ENCODE measurements around the gene MRPS2. TPM values are rescaled to one million over a fixed set of nuclear protein-coding genes. Genes with fewer than 3 reads are reported as not detected.

MRPS2 gene
- total RNA-seq, 1 experiment from 2014 or later = 77.6 TPM

DNA sequence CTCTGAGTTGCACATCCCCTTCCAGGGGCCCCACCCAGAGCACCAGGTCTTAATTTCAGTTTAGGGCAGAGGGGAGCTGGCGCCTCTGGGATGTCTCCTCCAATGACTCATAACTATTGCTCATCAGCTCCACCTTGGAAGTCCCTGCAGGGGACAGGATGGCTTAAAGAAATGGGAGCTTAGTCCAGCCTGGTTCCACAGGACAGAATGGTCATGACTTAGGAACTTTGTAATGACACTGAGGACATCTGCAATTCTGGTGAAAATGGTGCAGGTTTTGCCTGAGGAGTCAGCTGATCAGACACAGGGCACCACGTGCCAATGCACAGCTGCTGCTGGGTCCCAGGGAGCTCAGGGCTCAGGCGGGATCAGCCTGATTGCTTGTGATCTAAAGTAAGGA lies 37.3 kb upstream of the MRPS2 start:
- H3K4me1 Mint-ChIP-seq = no peaks in the 10 kb centered on the region
- H3K36me3 Mint-ChIP-seq = no peaks in the 10 kb centered on the region
- no peak for TF ChIP-seq CREB1 (CRISPR knock-in tag; IDR thresholded peaks at IDR 0.05)
- TF ChIP-seq USF2 (CRISPR knock-in tag; IDR thresholded peaks at IDR 0.05) = no peak
- no peak for TF ChIP-seq E2F4 (CRISPR knock-in tag; IDR thresholded peaks at IDR 0.05; ENCODE audit: borderline replicate concordance, low read depth)
- no peak for TF ChIP-seq FOXK1 (CRISPR knock-in tag; IDR thresholded peaks at IDR 0.05)
- TF ChIP-seq, protein P1, sequence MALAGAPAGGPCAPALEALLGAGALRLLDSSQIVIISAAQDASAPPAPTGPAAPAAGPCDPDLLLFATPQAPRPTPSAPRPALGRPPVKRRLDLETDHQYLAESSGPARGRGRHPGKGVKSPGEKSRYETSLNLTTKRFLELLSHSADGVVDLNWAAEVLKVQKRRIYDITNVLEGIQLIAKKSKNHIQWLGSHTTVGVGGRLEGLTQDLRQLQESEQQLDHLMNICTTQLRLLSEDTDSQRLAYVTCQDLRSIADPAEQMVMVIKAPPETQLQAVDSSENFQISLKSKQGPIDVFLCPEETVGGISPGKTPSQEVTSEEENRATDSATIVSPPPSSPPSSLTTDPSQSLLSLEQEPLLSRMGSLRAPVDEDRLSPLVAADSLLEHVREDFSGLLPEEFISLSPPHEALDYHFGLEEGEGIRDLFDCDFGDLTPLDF (CRISPR knock-in tag; IDR thresholded peaks at IDR 0.05) = no peak
- TF ChIP-seq ZNF138 (CRISPR knock-in tag; conservative IDR thresholded peaks at IDR 0.05) = no peak
- TF ChIP-seq, protein P2, sequence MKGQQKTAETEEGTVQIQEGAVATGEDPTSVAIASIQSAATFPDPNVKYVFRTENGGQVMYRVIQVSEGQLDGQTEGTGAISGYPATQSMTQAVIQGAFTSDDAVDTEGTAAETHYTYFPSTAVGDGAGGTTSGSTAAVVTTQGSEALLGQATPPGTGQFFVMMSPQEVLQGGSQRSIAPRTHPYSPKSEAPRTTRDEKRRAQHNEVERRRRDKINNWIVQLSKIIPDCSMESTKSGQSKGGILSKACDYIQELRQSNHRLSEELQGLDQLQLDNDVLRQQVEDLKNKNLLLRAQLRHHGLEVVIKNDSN (CRISPR knock-in tag; IDR thresholded peaks at IDR 0.05) = no peak
- no peak for TF ChIP-seq TP53 (CRISPR knock-in tag; IDR thresholded peaks at IDR 0.05)
- TF ChIP-seq ZSCAN18 (CRISPR knock-in tag; IDR thresholded peaks at IDR 0.05) = no peak
- TF ChIP-seq JUN (CRISPR knock-in tag; IDR thresholded peaks at IDR 0.05) = no peak
- TF ChIP-seq NFE2L1 (CRISPR knock-in tag; IDR thresholded peaks at IDR 0.05) = no peak
- no peak for TF ChIP-seq NFYB (CRISPR knock-in tag; conservative IDR thresholded peaks at IDR 0.05; ENCODE audit: low read depth)
- TF ChIP-seq PRDM15 (CRISPR knock-in tag; IDR thresholded peaks at IDR 0.05) = no peak
- no peak for TF ChIP-seq FOXP1 (CRISPR knock-in tag; IDR thresholded peaks at IDR 0.05; ENCODE audit: borderline replicate concordance)
- no peak for ATAC-seq
- ChIA-PET POLR2A (no interaction called here), CTCF (interaction anchor here (0.8 kb wide), 1 partner anchor 24 kb away, joined by 3 read pairs; no protein-coding TSS in a partner anchor)
- DNase-seq (ENCODE audit: low spot score) = no peak
- peaks cover 5% of the 10 kb centered on the region for H3K9me3 Mint-ChIP-seq
- no peaks in the 10 kb centered on the region for H3K27me3 Mint-ChIP-seq (ENCODE audit: low read depth)
- H3K4me3 Mint-ChIP-seq = no peak overlapping the region
- H3K27ac Mint-ChIP-seq = no peak overlapping the region

DNA sequence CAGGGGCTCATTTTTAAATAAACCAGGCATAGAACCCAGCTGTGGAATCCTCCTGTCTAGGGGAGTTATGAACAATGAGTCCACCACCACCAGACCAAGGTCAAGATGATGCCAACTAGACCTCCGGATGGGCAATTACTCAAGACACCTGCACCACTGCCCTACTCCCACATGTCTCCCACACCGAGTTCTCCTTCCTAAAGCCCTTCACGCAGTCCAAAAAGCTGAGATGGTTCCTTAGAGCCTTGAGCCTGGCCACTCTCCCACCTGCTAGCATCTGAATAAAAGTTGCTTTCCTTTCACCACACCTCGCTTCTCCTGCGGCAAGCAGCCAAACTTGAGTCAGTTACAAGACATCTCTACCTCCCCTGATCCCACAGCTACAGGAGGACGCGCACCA lies 36.3 kb upstream of the MRPS2 start:
- H3K27ac Mint-ChIP-seq = peak overlapping the region; percentile 45; the same call in 1 of the 2 replicates
- no peak for ATAC-seq

More for the DNA sequence above, 36.3 kb upstream of the MRPS2 start:
- ChIA-PET POLR2A (no interaction called here), CTCF (no interaction called here)
- H3K4me1 Mint-ChIP-seq = peaks cover 5% of the 10 kb centered on the region
- H3K27me3 Mint-ChIP-seq (ENCODE audit: low read depth) = no peaks in the 10 kb centered on the region
- H3K4me3 Mint-ChIP-seq = no peak overlapping the region
- no peaks in the 10 kb centered on the region for H3K36me3 Mint-ChIP-seq
- H3K9me3 Mint-ChIP-seq = no peaks in the 10 kb centered on the region
- no peak for DNase-seq (ENCODE audit: low spot score)
- TF ChIP-seq GRHL2 (CRISPR knock-in tag; IDR thresholded peaks at IDR 0.05; ENCODE audit: insufficient replicate concordance, severe bottlenecking) (no peak), SP1 (CRISPR knock-in tag; conservative IDR thresholded peaks at IDR 0.05) (no peak)

Data from WTC11 (cell line).